Retinal pigment epithelial cell (primary cell): ENCODE data around the gene HSD17B4.
"Not testable (repeated sequence)": the region's sequence is repeated elsewhere in the genome, so short reads cannot be mapped to it uniquely, and the experiment has no call there.

Experiments used
- DNase-seq: peaks from one replicate; pipeline ENCODE4 v3.0.0-alpha.2; 2010; ENCODE audit warnings: low read depth
- H3K4me3 ChIP-seq: 2 replicates; pipeline ENCODE4 v1.5.1; 2011; ENCODE audit warnings: mild to moderate bottlenecking, low read length, control low read depth, moderate library complexity
- CTCF ChIP-seq: conservative IDR thresholded peaks from 2 replicates; pipeline ENCODE4 v1.5.1; 2011; ENCODE audit warnings: low read depth, low read length, control low read depth, inconsistent platforms

The HSD17B4 gene

GRCh38 chr5:119512277-119512676 is 60.0 kb downstream of the HSD17B4 start:
- no peak for DNase-seq
- H3K4me3 ChIP-seq = no peak overlapping the region
- TF ChIP-seq CTCF = no peak

- DNase-seq = no peak
- TF ChIP-seq CTCF = no peak
- H3K4me3 ChIP-seq = no peak overlapping the region
These were observed 62.9 kb downstream of the HSD17B4 start for GRCh38 chr5:119515192-119515591.

GRCh38 chr5:119517115-119517514 is 64.8 kb downstream of the HSD17B4 start:
- H3K4me3 ChIP-seq, DNase-seq: not testable (repeated sequence)

- TF ChIP-seq CTCF = no peak
- no peak overlapping the region for H3K4me3 ChIP-seq
- no peak for DNase-seq
These were observed 68.9 kb downstream of the HSD17B4 start for GRCh38 chr5:119521232-119521631.

GRCh38 chr5:119522841-119523240 is 70.5 kb downstream of the HSD17B4 start:
- H3K4me3 ChIP-seq = no peak overlapping the region
- no peak for DNase-seq
- TF ChIP-seq CTCF = no peak

GRCh38 chr5:119524485-119524884 is 72.2 kb downstream of the HSD17B4 start:
- H3K4me3 ChIP-seq = no peak overlapping the region
- DNase-seq = peak; percentile 33
- no peak for TF ChIP-seq CTCF

- DNase-seq = no peak
- no peak for TF ChIP-seq CTCF
- no peak overlapping the region for H3K4me3 ChIP-seq
These were observed 75.1 kb downstream of the HSD17B4 start for GRCh38 chr5:119527351-119527750.

- TF ChIP-seq CTCF = no peak
- H3K4me3 ChIP-seq = no peak overlapping the region
- no peak for DNase-seq
These were observed 77.5 kb downstream of the HSD17B4 start for GRCh38 chr5:119529811-119530210.
